Breast epithelium (tissue), 4 donors: ENCODE results near the gene USP43. TPM values are rescaled to one million over a fixed set of nuclear protein-coding genes. Genes with fewer than 3 reads are reported as not detected.

ENCODE experiments used
- DNase-seq, 2 donors: peaks; one replicate each; pipeline ENCODE4 v3.0.0-alpha.2; 2019; ENCODE audit warnings: low spot score in 2 of 2
- H3K27ac ChIP-seq, 2 donors: fragments of 200-600 bp; sonication (generic) in 1 of 2; one replicate each; pipeline ENCODE4 v1.5.1; 2016 to 2019; ENCODE audit warnings: mild to moderate bottlenecking in 1 of 2
- H3K27me3 ChIP-seq, 2 donors: fragments of 200-600 bp; sonication (generic) in 1 of 2; one replicate each; pipeline versions ENCODE4 v1.5.1 to v1.6.0; 2017 to 2019; ENCODE audit warnings: control low read depth in 1 of 2, mild to moderate bottlenecking in 1 of 2
- H3K36me3 ChIP-seq: fragments of 200-600 bp; one replicate; pipeline ENCODE4 v1.5.1; 2019
- H3K4me1 ChIP-seq, 2 donors: fragments of 200-600 bp; sonication (generic); one replicate each; pipeline ENCODE4 v1.5.1; 2016 to 2019; ENCODE audit warnings: control low read depth in 1 of 2
- H3K4me3 ChIP-seq, 3 donors: fragments of 200-600 bp; sonication (generic); 1 replicate in 2 of 3; 2 replicates in 1 of 3; pipeline ENCODE4 v1.5.1; 2016 to 2019; ENCODE audit warnings: mild to moderate bottlenecking in 3 of 3, moderate library complexity in 2 of 3
- H3K9me3 ChIP-seq, 2 donors: fragments of 200-600 bp; sonication (generic) in 1 of 2; one replicate each; pipeline ENCODE4 v1.5.1; 2016 to 2019; ENCODE audit warnings: control low read depth in 1 of 2
- CTCF ChIP-seq, 3 donors: fragments of 450-650 bp; IDR thresholded peaks; one replicate each; pipeline ENCODE4 v1.5.1; 2016 to 2017; ENCODE audit warnings: antibody characterized with exemption in 3 of 3, mild to moderate bottlenecking in 3 of 3, moderate library complexity in 3 of 3
- POLR2A ChIP-seq: fragments of 450-650 bp; IDR thresholded peaks from one replicate; pipeline ENCODE4 v1.6.1; 2016; ENCODE audit warnings: antibody characterized with exemption, mild to moderate bottlenecking, moderate library complexity
- POLR2AphosphoS5 ChIP-seq, 3 donors: sonication (generic); formaldehyde crosslinking; IDR thresholded peaks; one replicate each; pipeline ENCODE4 v1.6.1; 2017; ENCODE audit warnings: antibody characterized with exemption in 3 of 3
- intact Hi-C: fragments of 100-400 bp; cut with DNase I; formaldehyde crosslinking; loops from one replicate; pipeline ENCODE4 v1.15.1; 2023; ENCODE audit warnings: low total_unique reads
- total RNA-seq, 3 donors: library from RNA; depleted of rRNA; stranded (reverse); fragments of >200 nt; gene quantifications; one replicate each; pipeline ENCODE4 v1.1.0, GENCODE V29; 2016

The USP43 gene
- total RNA-seq, 3 donors from 2014 or later = 0.32 to 6.1 (median 3.9) TPM

- no peaks in the 10 kb centered on the region for H3K9me3 ChIP-seq
- H3K36me3 ChIP-seq = no peaks in the 10 kb centered on the region
- H3K27ac ChIP-seq = no peak overlapping the region
- H3K4me1 ChIP-seq = no peaks in the 10 kb centered on the region
- no peak overlapping the region for H3K4me3 ChIP-seq
- no peak for DNase-seq
- intact Hi-C loops = no loop called here
- TF ChIP-seq CTCF (IDR thresholded peaks at IDR 0.05) (no peak), POLR2A (no peak), POLR2AphosphoS5 (IDR thresholded peaks at IDR 0.05) (no peak)
- no peaks in the 10 kb centered on the region for H3K27me3 ChIP-seq
Observed at GRCh38 chr17:9677411-9677810, 32.1 kb downstream of the USP43 start.

GRCh38 chr17:9677896-9678295, 32.6 kb downstream of the USP43 start:
- H3K36me3 ChIP-seq = no peaks in the 10 kb centered on the region
- H3K27me3 ChIP-seq = no peaks in the 10 kb centered on the region
- intact Hi-C loops = no loop called here
- no peaks in the 10 kb centered on the region for H3K9me3 ChIP-seq
- H3K4me1 ChIP-seq = no peaks in the 10 kb centered on the region
- H3K27ac ChIP-seq = no peak overlapping the region
- H3K4me3 ChIP-seq = no peak overlapping the region
- no peak for TF ChIP-seq POLR2A
- TF ChIP-seq POLR2AphosphoS5 (IDR thresholded peaks at IDR 0.05) = no peak
- no peak for TF ChIP-seq CTCF (IDR thresholded peaks at IDR 0.05)
- no peak for DNase-seq

- no peak for TF ChIP-seq CTCF (IDR thresholded peaks at IDR 0.05)
- TF ChIP-seq POLR2A = no peak
- Histone ChIP-seq H3K4me3 (no peak overlapping the region), H3K4me1 (no peaks in the 10 kb centered on the region), H3K9me3 (no peaks in the 10 kb centered on the region), H3K27me3 (no peaks in the 10 kb centered on the region), H3K27ac (peak overlapping the region; percentile 49 to 72), H3K36me3 (no peaks in the 10 kb centered on the region)
- intact Hi-C loops = no loop called here
- peak in 1 of 2 donors; percentile 24 for DNase-seq
Observed at GRCh38 chr17:9684955-9685621, 39.8 kb downstream of the USP43 start.

GRCh38 chr17:9693755-9694154, 48.4 kb downstream of the USP43 start:
- no peak overlapping the region for H3K4me3 ChIP-seq
- H3K36me3 ChIP-seq = no peaks in the 10 kb centered on the region
- intact Hi-C loops = no loop called here
- TF ChIP-seq POLR2A (no peak), POLR2AphosphoS5 (IDR thresholded peaks at IDR 0.05) (no peak), CTCF (IDR thresholded peaks at IDR 0.05) (no peak)
- no peaks in the 10 kb centered on the region for H3K9me3 ChIP-seq
- no peaks in the 10 kb centered on the region for H3K4me1 ChIP-seq
- no peaks in the 10 kb centered on the region for H3K27me3 ChIP-seq
- DNase-seq = no peak
- no peak overlapping the region for H3K27ac ChIP-seq

- Histone ChIP-seq H3K36me3 (no peaks in the 10 kb centered on the region), H3K27me3 (no peaks in the 10 kb centered on the region), H3K4me3 (no peak overlapping the region), H3K4me1 (no peaks in the 10 kb centered on the region), H3K9me3 (no peaks in the 10 kb centered on the region), H3K27ac (no peak overlapping the region)
- no peak for TF ChIP-seq POLR2AphosphoS5 (IDR thresholded peaks at IDR 0.05)
- TF ChIP-seq POLR2A = no peak
- no peak for TF ChIP-seq CTCF (IDR thresholded peaks at IDR 0.05)
- intact Hi-C loops = no loop called here
- no peak for DNase-seq
Observed at GRCh38 chr17:9696279-9697044, 51.1 kb downstream of the USP43 start.
